GM12878 (cell line): ENCODE measurements around the gene HMGB4. TPM values are rescaled to one million over a fixed set of nuclear protein-coding genes. Genes with fewer than 3 reads are reported as not detected.

ENCODE experiments used
- ATAC-seq: fragments of 200-7000 bp; cut with Tn5 transposase; 3 replicates; pipeline ENCODE4 v1.9.1; 2020; ENCODE audit warnings: mild to moderate bottlenecking, moderate library complexity
- BruUV-seq: library from RNA; stranded (reverse); fragments of 400-500 nt; replicated peaks from 2 replicates; lab custom pipeline; 2021; lab: Mats Ljungman, UMichigan
- CTCF ChIA-PET: fragments of 300-600 bp; sonication (Branson Sonifier 250); formaldehyde crosslinking; extraction: SDS; loops from one replicate; lab custom pipeline; 2021; ENCODE audit warnings: inconsistent platforms; lab: Yijun Ruan, JAX
- POLR2A ChIA-PET: fragments of 350-600 bp; formaldehyde crosslinking; extraction: SDS; loops from one replicate; lab custom pipeline; 2021; ENCODE audit warnings: inconsistent platforms; lab: Charles Lee
- RAD21 ChIA-PET: fragments of 300-600 bp; sonication (Branson Sonifier 250); formaldehyde crosslinking; loops from one replicate; lab custom pipeline; 2023; ENCODE audit warnings: antibody characterized with exemption; ENCODE audit not compliant: unreplicated experiment; lab: Charles Lee
- SMC1A ChIA-PET: fragments of 300-600 bp; sonication (Branson Sonifier 250); formaldehyde crosslinking; loops from one replicate; lab custom pipeline; 2023; ENCODE audit not compliant: unreplicated experiment, uncharacterized antibody; lab: Charles Lee
- DNase-seq: peaks from one replicate; pipeline ENCODE4 v3.0.0-alpha.2; 2011; ENCODE audit warnings: low read depth, low spot score
- FAIRE-seq: peaks from 3 replicates; lab custom pipeline; 2011; peaks lifted over from hg19 to GRCh38; lab: Jason Lieb, UNC
- H2AFZ ChIP-seq: 2 replicates; pipeline ENCODE4 v1.6.0; 2011; ENCODE audit warnings: low read depth, low read length, control low read depth; ENCODE audit not compliant: control insufficient read depth
- H3K27ac ChIP-seq: 2 replicates; pipeline ENCODE4 v1.5.1; 2011; ENCODE audit warnings: control low read depth; ENCODE audit not compliant: control insufficient read depth, insufficient read depth
- H3K27me3 ChIP-seq, 2 experiments: replicated peaks in 1 of 2; 2 replicates each; pipeline versions ENCODE4 v1.6.0 to v1.6.1; 2011; ENCODE audit warnings: low read length in 1 of 2; ENCODE audit not compliant: control insufficient read depth in 2 of 2, insufficient read depth in 2 of 2
- H3K36me3 ChIP-seq, 2 experiments: 2 replicates each; pipeline ENCODE4 v1.5.1; 2011; ENCODE audit warnings: low read length in 1 of 2; ENCODE audit not compliant: control insufficient read depth in 2 of 2, insufficient read depth in 2 of 2
- H3K4me1 ChIP-seq: 2 replicates; pipeline ENCODE4 v1.6.1; 2011; ENCODE audit warnings: mild to moderate bottlenecking, low read length, moderate library complexity, mixed read lengths; ENCODE audit not compliant: control insufficient read depth, insufficient read depth
- H3K4me2 ChIP-seq: 2 replicates; pipeline ENCODE4 v1.6.0; 2011; ENCODE audit warnings: control low read depth; ENCODE audit not compliant: control insufficient read depth, insufficient read depth
- H3K4me3 ChIP-seq: fragments of 200-600 bp; sonication (generic); 2 replicates; pipeline ENCODE4 v1.5.1; 2016
- H3K79me2 ChIP-seq: 2 replicates; pipeline ENCODE4 v1.6.0; 2011; ENCODE audit warnings: low read length; ENCODE audit not compliant: control insufficient read depth, insufficient read depth
- H3K9ac ChIP-seq: 2 replicates; pipeline ENCODE4 v1.8.0; 2011; ENCODE audit warnings: low read length, control low read depth, mixed read lengths; ENCODE audit not compliant: control insufficient read depth, insufficient read depth
- H3K9me3 ChIP-seq: replicated peaks from 3 replicates; pipeline ENCODE4 v1.5.1; 2011; ENCODE audit warnings: mild to moderate bottlenecking, low read length; ENCODE audit not compliant: control insufficient read depth, insufficient read depth
- H4K20me1 ChIP-seq: 2 replicates; pipeline ENCODE4 v1.6.0; 2011; ENCODE audit not compliant: control insufficient read depth, insufficient read depth
- EGR1 ChIP-seq, 2 experiments: IDR thresholded peaks; 1 replicate in 1 of 2; 2 replicates in 1 of 2; pipeline ENCODE4 v1.6.1; 2011 to 2012; ENCODE audit warnings: low read depth in 2 of 2, low read length in 2 of 2, borderline replicate concordance in 1 of 2, mild to moderate bottlenecking in 1 of 2, moderate library complexity in 1 of 2
- ELK1 ChIP-seq: IDR thresholded peaks from 2 replicates; pipeline ENCODE4 v1.6.1; 2012; ENCODE audit warnings: low read depth, low read length, improper control_type of control experiment
- HDGF ChIP-seq: fragments of 450-650 bp; IDR thresholded peaks from 2 replicates; pipeline ENCODE4 v1.6.1; 2016; ENCODE audit warnings: antibody characterized with exemption
- IKZF2 ChIP-seq, 2 experiments: fragments of 450-650 bp; IDR thresholded peaks; 2 replicates each; pipeline ENCODE4 v1.6.1; 2017; ENCODE audit warnings: mild to moderate bottlenecking in 2 of 2, moderate library complexity in 2 of 2
- KAT2A ChIP-seq: conservative IDR thresholded peaks from 2 replicates; pipeline ENCODE4 v1.6.1; 2011; ENCODE audit warnings: low read depth, low read length; ENCODE audit not compliant: control insufficient read depth
- MEF2A ChIP-seq: IDR thresholded peaks from 2 replicates; pipeline ENCODE4 v1.6.1; 2011; ENCODE audit warnings: low read depth, mild to moderate bottlenecking, low read length, moderate library complexity; ENCODE audit not compliant: insufficient read depth
- TCF7 ChIP-seq: IDR thresholded peaks from 2 replicates; pipeline ENCODE4 v1.6.1; 2014; ENCODE audit warnings: antibody characterized with exemption, borderline replicate concordance
- WRNIP1 ChIP-seq: IDR thresholded peaks from 2 replicates; pipeline ENCODE4 v1.6.1; 2011; ENCODE audit warnings: low read depth, low read length, improper control_type of control experiment, borderline replicate concordance
- WGBS: methylation state at CpG from one replicate; pipeline ENCODE4 v1.1.6; 2016; ENCODE audit warnings: low lambda C conversion rate; ENCODE audit not compliant: insufficient replicate concordance, insufficient coverage; ENCODE audit errors: missing lambda C conversion rate; 5-methylcytosine and 5-hydroxymethylcytosine counted together
- in situ Hi-C: fragments of 300-500 bp; cut with MboI; formaldehyde crosslinking; loops from 9 replicates; pipeline ENCODE4 v1.14.3; 2018; ENCODE audit warnings: mixed read lengths
- intact Hi-C: fragments of 100-400 bp; cut with micrococcal nuclease; formaldehyde crosslinking; loops from one replicate; pipeline ENCODE4 v1.14.2; 2022; ENCODE audit not compliant: unreplicated experiment
- polyA plus RNA-seq, 11 experiments: library from polyadenylated mRNA; depleted of rRNA in 4 of 11; unstranded in 6 of 11; stranded (reverse) in 5 of 11; fragments of >200 nt; fragmentation: Nextera tagmentation in 4 of 11; fragmentation: Illumina TruSeq in 1 of 11; extraction: Ambion mirVana in 4 of 11; extraction: Trizol in 1 of 11; gene quantifications; 1 replicate in 1 of 11; 2 replicates in 10 of 11; pipeline versions ENCODE4 v1.2.1 to v1.2.3, GENCODE V29; 2011 to 2016; ENCODE audit warnings: inconsistent platforms in 2 of 11, missing spikeins in 2 of 11, low read depth in 1 of 11
- total RNA-seq, 4 experiments: library from RNA; depleted of rRNA in 3 of 4; stranded (reverse); fragments of >200 nt in 3 of 4; fragmentation: Illumina TruSeq in 1 of 4; extraction: Trizol in 1 of 4; gene quantifications; 2 replicates each; pipeline versions ENCODE4 v1.2.1 to v1.2.3, GENCODE V29; 2013 to 2021
- TF ChIP-seq, protein P1 (sequence below): IDR thresholded peaks from 2 replicates; pipeline ENCODE4 v1.6.1; 2012; ENCODE audit warnings: mild to moderate bottlenecking, low read depth, low read length

The HMGB4 gene
- total and polyA plus RNA-seq, 10 of the 15 experiments (the other 5 are each of a cell fraction or from before 2014, with no cell fraction given) = not detected

- no peak for TF ChIP-seq KAT2A
These were observed 34.5 kb downstream of the HMGB4 start (continued) for GRCh38 chr1:33898406-33898805.

DNA sequence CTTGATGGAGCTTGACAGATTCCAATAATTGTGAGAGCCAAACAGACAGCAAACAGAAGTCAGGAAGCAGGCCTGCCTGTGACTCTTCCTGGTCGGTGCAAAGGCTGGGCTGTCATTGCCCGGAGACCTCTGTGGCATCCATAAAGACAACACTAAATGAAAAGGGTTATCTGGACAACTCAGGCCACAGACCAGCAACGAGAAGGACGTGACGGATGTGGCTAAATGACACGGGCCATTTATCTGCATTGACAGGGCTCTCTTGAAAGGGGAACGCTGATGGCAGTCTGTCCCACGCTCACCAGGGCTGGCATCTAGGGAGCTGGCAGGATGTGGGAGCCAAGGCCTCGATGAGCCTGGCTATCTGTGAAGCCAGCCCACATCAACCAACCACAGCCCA is 35.0 kb downstream of the HMGB4 start:
- ChIA-PET SMC1A (no interaction called here), CTCF (no interaction called here), POLR2A (no interaction called here), RAD21 (no interaction called here)
- in situ Hi-C loops = no loop called here
- no peak for FAIRE-seq
- H3K27ac ChIP-seq = no peak overlapping the region
- TF ChIP-seq IKZF2 (IDR thresholded peaks at IDR 0.05) (no peak), HDGF (no peak), ELK1 (no peak), WRNIP1 (no peak), MEF2A (no peak), TCF7 (no peak), EGR1 (IDR thresholded peaks at IDR 0.05; ENCODE audit: borderline replicate concordance in 1 of 2, low read depth in 2 of 2, low read length in 2 of 2) (no peak)
- TF ChIP-seq, protein P1, sequence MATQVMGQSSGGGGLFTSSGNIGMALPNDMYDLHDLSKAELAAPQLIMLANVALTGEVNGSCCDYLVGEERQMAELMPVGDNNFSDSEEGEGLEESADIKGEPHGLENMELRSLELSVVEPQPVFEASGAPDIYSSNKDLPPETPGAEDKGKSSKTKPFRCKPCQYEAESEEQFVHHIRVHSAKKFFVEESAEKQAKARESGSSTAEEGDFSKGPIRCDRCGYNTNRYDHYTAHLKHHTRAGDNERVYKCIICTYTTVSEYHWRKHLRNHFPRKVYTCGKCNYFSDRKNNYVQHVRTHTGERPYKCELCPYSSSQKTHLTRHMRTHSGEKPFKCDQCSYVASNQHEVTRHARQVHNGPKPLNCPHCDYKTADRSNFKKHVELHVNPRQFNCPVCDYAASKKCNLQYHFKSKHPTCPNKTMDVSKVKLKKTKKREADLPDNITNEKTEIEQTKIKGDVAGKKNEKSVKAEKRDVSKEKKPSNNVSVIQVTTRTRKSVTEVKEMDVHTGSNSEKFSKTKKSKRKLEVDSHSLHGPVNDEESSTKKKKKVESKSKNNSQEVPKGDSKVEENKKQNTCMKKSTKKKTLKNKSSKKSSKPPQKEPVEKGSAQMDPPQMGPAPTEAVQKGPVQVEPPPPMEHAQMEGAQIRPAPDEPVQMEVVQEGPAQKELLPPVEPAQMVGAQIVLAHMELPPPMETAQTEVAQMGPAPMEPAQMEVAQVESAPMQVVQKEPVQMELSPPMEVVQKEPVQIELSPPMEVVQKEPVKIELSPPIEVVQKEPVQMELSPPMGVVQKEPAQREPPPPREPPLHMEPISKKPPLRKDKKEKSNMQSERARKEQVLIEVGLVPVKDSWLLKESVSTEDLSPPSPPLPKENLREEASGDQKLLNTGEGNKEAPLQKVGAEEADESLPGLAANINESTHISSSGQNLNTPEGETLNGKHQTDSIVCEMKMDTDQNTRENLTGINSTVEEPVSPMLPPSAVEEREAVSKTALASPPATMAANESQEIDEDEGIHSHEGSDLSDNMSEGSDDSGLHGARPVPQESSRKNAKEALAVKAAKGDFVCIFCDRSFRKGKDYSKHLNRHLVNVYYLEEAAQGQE = no peak
- no peak overlapping the region for H3K4me3 ChIP-seq
- H3K9ac ChIP-seq = no peak overlapping the region
- no peaks in the 10 kb centered on the region for H3K36me3 ChIP-seq
- H3K4me2 ChIP-seq = no peak overlapping the region
- DNase-seq = no peak
- no peak overlapping the region for H2AFZ ChIP-seq
- BruUV-seq = no TSS peak
- H3K79me2 ChIP-seq = no peaks in the 10 kb centered on the region
- WGBS = 37% methylated on average over 9 of the region's 9 CpGs
- H3K27me3 ChIP-seq = no peaks in the 10 kb centered on the region
- H3K4me1 ChIP-seq = no peaks in the 10 kb centered on the region; the same call in 1 of the 2 replicates
- H4K20me1 ChIP-seq = no peaks in the 10 kb centered on the region
- no peaks in the 10 kb centered on the region for H3K9me3 ChIP-seq
- intact Hi-C loops = no loop called here
- no peak for ATAC-seq
